Measurements from ENCODE around the gene LMO3.
"Not testable (repeated sequence)": the region's sequence is repeated elsewhere in the genome, so short reads cannot be mapped to it uniquely, and the experiment has no call there.

LMO3 gene

DNA sequence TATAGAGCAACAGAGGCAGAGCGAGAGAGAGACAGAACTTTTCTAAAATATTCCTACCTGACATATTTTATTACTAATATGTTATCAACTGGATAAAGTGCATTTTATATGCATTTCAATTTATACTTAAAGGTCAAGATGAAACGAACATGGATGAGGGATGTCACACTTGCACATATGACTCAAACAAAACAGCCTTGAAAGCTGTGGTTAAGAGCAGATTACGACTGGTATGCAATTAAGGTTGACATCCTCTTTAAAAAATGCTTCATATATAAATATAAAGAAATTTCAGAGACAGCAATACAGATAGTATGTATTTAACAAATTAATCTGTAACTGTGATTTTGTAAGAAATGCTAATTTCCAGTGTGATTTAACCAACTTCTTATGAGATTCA, 52.5 kb downstream of the LMO3 start:
- H3K4me1 ChIP-seq (ENCODE audit: control insufficient read depth, insufficient read depth, low read length), result peaks cover 24% of the 10 kb centered on the region
- H3K36me3 ChIP-seq (ENCODE audit: control insufficient read depth, insufficient read depth, low read length), result no peaks in the 10 kb centered on the region
- no peaks in the 10 kb centered on the region for H3K27me3 ChIP-seq (ENCODE audit: control insufficient read depth, insufficient read depth, low read length)
- H3K9me3 ChIP-seq (ENCODE audit: control insufficient read depth, insufficient read depth, low read length), result no peaks in the 10 kb centered on the region
- no peak overlapping the region for H3K27ac ChIP-seq (ENCODE audit: low read depth, low read length)
- H3K9ac ChIP-seq (ENCODE audit: low read depth, low read length), result no peak overlapping the region
- H3K4me3 ChIP-seq (ENCODE audit: low read depth, low read length), result no peak overlapping the region

DNA sequence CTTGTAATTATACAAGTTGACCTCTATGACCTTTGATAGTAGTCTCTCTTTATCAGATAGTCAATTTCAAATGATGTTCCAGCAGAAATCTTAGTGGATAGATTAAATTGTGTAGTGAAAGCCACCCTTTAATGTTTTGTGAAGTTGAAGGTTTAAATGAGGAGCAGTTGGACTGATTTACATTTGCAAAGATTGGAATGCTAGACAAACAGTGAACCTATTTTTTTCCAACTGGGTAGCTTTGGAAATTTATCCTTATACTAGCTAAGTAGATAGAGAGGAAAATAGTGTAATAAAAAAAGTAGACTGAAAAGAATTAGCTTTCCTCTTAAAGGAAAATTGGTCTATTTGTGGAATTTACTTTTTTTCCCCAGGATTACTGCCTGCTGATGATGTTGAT, 53.7 kb downstream of the LMO3 start:
- H3K4me3 ChIP-seq (ENCODE audit: low read depth, low read length), result no peak overlapping the region
- no peak overlapping the region for H3K27ac ChIP-seq (ENCODE audit: low read depth, low read length)
- H3K27me3 ChIP-seq (ENCODE audit: control insufficient read depth, insufficient read depth, low read length), result no peaks in the 10 kb centered on the region
- H3K36me3 ChIP-seq (ENCODE audit: control insufficient read depth, insufficient read depth, low read length), result no peaks in the 10 kb centered on the region
- no peaks in the 10 kb centered on the region for H3K9me3 ChIP-seq (ENCODE audit: control insufficient read depth, insufficient read depth, low read length)
- H3K9ac ChIP-seq (ENCODE audit: low read depth, low read length), result no peak overlapping the region
- H3K4me1 ChIP-seq (ENCODE audit: control insufficient read depth, insufficient read depth, low read length), result peaks cover 24% of the 10 kb centered on the region

DNA sequence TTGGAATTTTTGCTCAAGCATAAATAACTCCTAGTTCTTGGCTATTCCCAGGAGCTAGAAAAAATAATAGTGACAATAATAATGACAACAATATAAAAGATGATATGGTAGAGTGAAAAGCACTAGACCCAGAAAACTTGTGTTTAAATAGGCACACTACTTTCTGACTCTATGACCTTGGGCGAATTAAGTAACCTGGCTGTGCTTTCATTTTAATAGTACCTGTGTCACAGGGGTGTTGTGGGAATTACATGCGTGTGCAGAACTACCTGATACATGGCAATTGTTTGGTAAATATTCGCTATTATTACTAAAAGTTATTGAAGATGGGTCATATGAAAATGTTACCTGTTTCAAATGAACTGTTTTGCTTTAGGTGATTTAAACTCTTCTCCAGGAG, 60.1 kb downstream of the LMO3 start:
- Histone ChIP-seq H3K9ac (ENCODE audit: low read depth, low read length) (no peak overlapping the region), H3K27ac (ENCODE audit: low read depth, low read length) (no peak overlapping the region), H3K36me3 (ENCODE audit: control insufficient read depth, insufficient read depth, low read length) (no peaks in the 10 kb centered on the region), H3K4me1 (ENCODE audit: control insufficient read depth, insufficient read depth, low read length) (peaks cover 2% of the 10 kb centered on the region; the same call in 1 of the 2 replicates), H3K27me3 (ENCODE audit: control insufficient read depth, insufficient read depth, low read length) (no peaks in the 10 kb centered on the region), H3K9me3 (ENCODE audit: control insufficient read depth, insufficient read depth, low read length) (no peaks in the 10 kb centered on the region), H3K4me3 (ENCODE audit: low read depth, low read length) (no peak overlapping the region)

DNA sequence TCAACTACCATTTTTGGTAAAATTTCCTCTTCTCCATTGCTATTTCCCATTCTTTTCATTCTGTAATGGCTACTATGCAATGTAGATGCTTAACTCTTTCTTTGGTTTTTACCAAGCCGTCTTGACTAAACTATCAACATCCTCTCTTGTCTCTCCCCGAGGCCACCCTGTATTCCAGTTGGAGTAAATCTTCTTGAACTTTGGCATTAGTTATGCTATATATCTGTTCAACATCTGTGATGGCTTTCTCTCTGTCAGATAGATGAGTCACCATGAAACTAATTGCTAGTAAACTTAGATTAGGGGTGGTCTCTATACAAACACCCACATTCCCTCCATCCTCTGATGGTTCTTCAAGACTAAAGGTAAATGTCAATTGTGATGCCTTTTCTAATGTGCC, 63.4 kb downstream of the LMO3 start:
- Histone ChIP-seq H3K27me3 (ENCODE audit: control insufficient read depth, insufficient read depth, low read length) (no peaks in the 10 kb centered on the region), H3K4me3 (ENCODE audit: low read depth, low read length) (no peak overlapping the region), H3K4me1 (ENCODE audit: control insufficient read depth, insufficient read depth, low read length) (no peaks in the 10 kb centered on the region), H3K9ac (ENCODE audit: low read depth, low read length) (no peak overlapping the region), H3K36me3 (ENCODE audit: control insufficient read depth, insufficient read depth, low read length) (no peaks in the 10 kb centered on the region), H3K9me3 (ENCODE audit: control insufficient read depth, insufficient read depth, low read length) (peaks cover 8% of the 10 kb centered on the region), H3K27ac (ENCODE audit: low read depth, low read length) (no peak overlapping the region)

DNA sequence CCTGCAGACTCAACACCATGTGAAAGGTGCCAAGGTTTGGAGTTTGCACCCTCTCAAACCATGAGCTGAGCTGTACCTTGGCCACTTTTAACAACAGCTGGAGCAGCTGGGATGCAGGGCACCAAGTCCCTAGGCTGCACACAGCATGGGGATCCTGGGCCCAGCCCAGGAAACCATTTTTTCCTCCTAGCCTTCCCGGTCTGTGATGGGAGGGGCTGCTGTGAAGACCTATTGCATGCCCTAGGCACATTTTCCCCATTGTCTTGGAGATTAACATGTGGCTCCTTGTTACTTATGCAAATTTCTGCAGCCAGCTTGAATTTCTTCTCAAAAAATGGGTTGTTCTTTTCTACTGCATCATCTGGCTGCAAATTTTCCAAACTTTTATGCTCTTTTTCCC, 68.3 kb downstream of the LMO3 start:
- not testable (repeated sequence) for H3K36me3 ChIP-seq (ENCODE audit: control insufficient read depth, insufficient read depth, low read length); H3K4me1 ChIP-seq (ENCODE audit: control insufficient read depth, insufficient read depth, low read length); H3K9ac ChIP-seq (ENCODE audit: low read depth, low read length); H3K27me3 ChIP-seq (ENCODE audit: control insufficient read depth, insufficient read depth, low read length); H3K4me3 ChIP-seq (ENCODE audit: low read depth, low read length); H3K27ac ChIP-seq (ENCODE audit: low read depth, low read length)
- peaks cover 16% of the 10 kb centered on the region for H3K9me3 ChIP-seq (ENCODE audit: control insufficient read depth, insufficient read depth, low read length)

DNA sequence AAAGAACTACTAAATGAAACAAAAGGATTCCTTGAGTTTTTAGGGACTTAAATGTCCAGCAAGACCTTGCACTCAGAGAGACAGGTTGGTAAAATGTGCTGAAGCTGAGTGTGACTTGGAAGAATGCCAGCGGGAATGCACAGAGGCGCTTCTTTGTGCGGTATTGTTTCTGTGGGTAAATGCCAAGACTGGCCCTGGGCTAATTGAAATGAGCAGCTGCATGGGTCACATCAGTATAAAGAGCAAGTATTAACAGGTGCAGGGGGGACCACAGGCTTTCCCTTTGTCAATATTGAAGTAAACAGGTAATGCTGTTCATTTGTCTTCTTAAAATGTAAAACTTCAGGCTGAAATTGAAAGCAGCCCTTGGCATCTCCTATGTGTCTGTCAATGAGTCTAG, 74.3 kb downstream of the LMO3 start:
- Histone ChIP-seq H3K9ac (ENCODE audit: low read depth, low read length) (no peak overlapping the region), H3K27me3 (ENCODE audit: control insufficient read depth, insufficient read depth, low read length) (no peaks in the 10 kb centered on the region), H3K4me3 (ENCODE audit: low read depth, low read length) (no peak overlapping the region), H3K36me3 (ENCODE audit: control insufficient read depth, insufficient read depth, low read length) (no peaks in the 10 kb centered on the region), H3K27ac (ENCODE audit: low read depth, low read length) (no peak overlapping the region), H3K9me3 (ENCODE audit: control insufficient read depth, insufficient read depth, low read length) (no peaks in the 10 kb centered on the region), H3K4me1 (ENCODE audit: control insufficient read depth, insufficient read depth, low read length) (no peaks in the 10 kb centered on the region)

DNA sequence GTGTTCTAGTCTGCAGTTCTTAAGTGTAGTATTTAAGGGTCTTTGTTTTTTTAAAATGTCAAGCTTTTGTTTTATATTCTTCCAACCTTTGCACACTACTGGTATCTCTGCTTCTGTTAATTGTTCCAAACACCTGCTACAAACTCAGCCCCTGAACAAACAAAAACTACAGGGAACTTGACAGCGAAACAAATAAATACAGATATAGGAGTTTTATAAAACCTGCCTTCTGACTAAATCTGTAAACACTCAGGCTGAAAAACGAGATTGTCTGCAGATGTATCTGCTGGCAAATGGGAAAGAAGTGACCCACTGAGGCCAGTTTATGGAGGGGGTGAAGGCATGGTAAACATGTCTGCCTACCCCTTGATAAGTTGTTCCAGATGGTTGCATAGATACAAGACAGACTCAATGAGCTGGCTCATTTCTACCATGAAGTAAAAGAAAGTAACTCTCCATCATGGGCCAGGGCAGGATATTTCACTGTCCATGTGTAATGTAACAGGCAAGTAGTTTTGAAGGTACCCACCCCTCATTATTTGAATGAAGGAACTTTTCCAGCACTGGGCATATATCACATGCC, 75.6 kb downstream of the LMO3 start:
- H3K9me3 ChIP-seq (ENCODE audit: control insufficient read depth, insufficient read depth, low read length), result no peaks in the 10 kb centered on the region

DNA sequence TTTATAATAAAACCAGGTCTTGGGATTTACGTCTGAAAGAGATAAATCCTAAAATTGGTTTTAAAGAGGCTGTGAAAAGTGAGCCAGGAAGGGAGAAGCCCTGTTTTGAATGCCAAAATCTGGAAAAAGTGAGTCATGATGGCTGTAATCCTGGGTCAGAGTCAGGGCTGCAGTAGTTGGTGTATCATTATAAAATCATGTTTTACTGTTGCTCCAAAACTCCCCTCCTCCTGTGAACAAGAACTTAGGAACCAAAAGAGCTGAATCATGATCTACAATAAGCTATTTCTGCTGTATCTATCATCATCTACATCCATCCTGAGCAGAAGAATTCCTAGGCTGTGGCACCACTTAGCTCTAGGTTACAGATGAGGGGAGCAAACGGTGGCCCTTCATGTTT, 79.3 kb downstream of the LMO3 start:
- no peak overlapping the region for H3K27ac ChIP-seq (ENCODE audit: low read depth, low read length)
- no peaks in the 10 kb centered on the region for H3K9me3 ChIP-seq (ENCODE audit: control insufficient read depth, insufficient read depth, low read length)
- H3K4me3 ChIP-seq (ENCODE audit: low read depth, low read length), result no peak overlapping the region
- H3K9ac ChIP-seq (ENCODE audit: low read depth, low read length), result no peak overlapping the region
- no peaks in the 10 kb centered on the region for H3K36me3 ChIP-seq (ENCODE audit: control insufficient read depth, insufficient read depth, low read length)
- H3K27me3 ChIP-seq (ENCODE audit: control insufficient read depth, insufficient read depth, low read length), result no peaks in the 10 kb centered on the region
- H3K4me1 ChIP-seq (ENCODE audit: control insufficient read depth, insufficient read depth, low read length), result no peaks in the 10 kb centered on the region

More for the DNA sequence above, 75.6 kb downstream of the LMO3 start:
- Histone ChIP-seq H3K9ac (ENCODE audit: low read depth, low read length) (no peak overlapping the region), H3K27ac (ENCODE audit: low read depth, low read length) (no peak overlapping the region), H3K36me3 (ENCODE audit: control insufficient read depth, insufficient read depth, low read length) (no peaks in the 10 kb centered on the region), H3K4me3 (ENCODE audit: low read depth, low read length) (no peak overlapping the region), H3K4me1 (ENCODE audit: control insufficient read depth, insufficient read depth, low read length) (no peaks in the 10 kb centered on the region), H3K27me3 (ENCODE audit: control insufficient read depth, insufficient read depth, low read length) (no peaks in the 10 kb centered on the region)

DNA sequence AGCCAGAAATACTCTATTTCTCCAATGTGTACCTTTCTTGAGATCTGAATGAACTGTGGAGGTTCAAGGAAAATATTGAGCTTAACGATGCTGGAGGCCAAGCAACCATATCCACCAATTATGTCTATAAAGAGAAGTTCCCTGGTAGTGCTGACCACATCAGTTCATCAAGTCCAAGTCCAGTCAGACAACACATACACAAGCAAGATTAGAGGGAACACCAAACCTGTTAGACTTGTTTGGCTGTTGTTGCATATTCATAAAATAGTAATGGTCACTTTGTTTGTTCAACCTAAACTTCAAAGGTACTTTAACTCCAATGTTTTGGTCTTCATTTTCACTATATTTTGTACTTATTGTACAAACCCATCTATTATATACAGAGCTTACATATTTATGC, 81.6 kb downstream of the LMO3 start:
- H3K27me3 ChIP-seq (ENCODE audit: control insufficient read depth, insufficient read depth, low read length), result no peaks in the 10 kb centered on the region
- H3K4me1 ChIP-seq (ENCODE audit: control insufficient read depth, insufficient read depth, low read length), result no peaks in the 10 kb centered on the region
- H3K36me3 ChIP-seq (ENCODE audit: control insufficient read depth, insufficient read depth, low read length), result no peaks in the 10 kb centered on the region
- H3K27ac ChIP-seq (ENCODE audit: low read depth, low read length), result no peak overlapping the region
- H3K9ac ChIP-seq (ENCODE audit: low read depth, low read length), result no peak overlapping the region
- no peaks in the 10 kb centered on the region for H3K9me3 ChIP-seq (ENCODE audit: control insufficient read depth, insufficient read depth, low read length)
- H3K4me3 ChIP-seq (ENCODE audit: low read depth, low read length), result no peak overlapping the region

DNA sequence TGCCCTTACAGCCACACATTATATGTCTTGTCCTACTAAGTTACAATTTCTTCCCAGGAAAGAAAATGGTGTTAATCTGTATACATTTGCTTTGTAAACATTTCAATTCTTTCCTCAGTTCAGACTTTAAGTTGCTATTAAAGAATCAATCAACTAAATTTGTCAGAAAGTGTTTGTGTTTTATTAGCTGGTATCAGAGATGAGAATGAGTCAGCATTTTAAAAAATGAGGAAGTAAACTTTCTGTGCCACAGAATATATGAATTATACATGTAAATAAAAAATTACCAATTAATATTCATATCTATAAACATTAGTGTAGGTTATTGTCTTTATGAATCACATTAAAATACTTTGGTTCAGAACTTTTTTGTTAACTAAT, 82.0 kb downstream of the LMO3 start:
- Histone ChIP-seq H3K9ac (ENCODE audit: low read depth, low read length) (no peak overlapping the region), H3K4me1 (ENCODE audit: control insufficient read depth, insufficient read depth, low read length) (no peaks in the 10 kb centered on the region)

DNA sequence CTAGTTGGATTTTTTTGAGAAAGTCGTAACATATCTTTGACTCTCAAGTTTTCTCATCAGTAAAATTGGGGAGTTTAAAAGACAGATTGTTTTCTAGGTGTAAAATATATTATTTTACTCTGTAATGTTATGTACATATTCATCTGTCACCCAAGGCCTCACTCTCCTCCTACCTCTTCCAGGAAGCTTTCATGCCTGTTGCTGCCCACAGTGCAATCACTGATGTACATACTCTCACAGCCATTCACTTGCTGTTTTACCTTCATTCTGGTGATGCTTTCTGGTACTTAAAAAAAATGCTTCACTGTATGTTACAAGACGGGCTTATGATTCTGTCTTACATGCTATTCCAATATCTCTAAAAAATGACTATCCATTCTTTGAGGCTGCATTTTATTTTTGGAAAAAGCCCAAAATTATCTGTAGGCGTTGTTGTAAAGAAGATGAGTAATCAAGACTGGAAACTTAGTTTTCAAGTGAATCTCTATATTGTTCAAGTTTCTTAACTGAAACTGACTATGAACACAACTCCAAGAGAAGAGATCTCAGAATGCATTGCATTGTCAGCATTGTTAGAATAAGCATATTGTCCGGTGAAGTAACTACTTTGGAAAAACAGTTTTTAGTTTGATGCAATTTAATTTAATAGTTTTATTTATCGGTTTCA, 82.5 kb downstream of the LMO3 start:
- Histone ChIP-seq H3K4me3 (ENCODE audit: low read depth, low read length) (no peak overlapping the region), H3K4me1 (ENCODE audit: control insufficient read depth, insufficient read depth, low read length) (no peaks in the 10 kb centered on the region), H3K9me3 (ENCODE audit: control insufficient read depth, insufficient read depth, low read length) (no peaks in the 10 kb centered on the region), H3K27me3 (ENCODE audit: control insufficient read depth, insufficient read depth, low read length) (no peaks in the 10 kb centered on the region), H3K9ac (ENCODE audit: low read depth, low read length) (no peak overlapping the region), H3K36me3 (ENCODE audit: control insufficient read depth, insufficient read depth, low read length) (no peaks in the 10 kb centered on the region), H3K27ac (ENCODE audit: low read depth, low read length) (no peak overlapping the region)

More for the DNA sequence above, 82.0 kb downstream of the LMO3 start:
- Histone ChIP-seq H3K27me3 (ENCODE audit: control insufficient read depth, insufficient read depth, low read length) (no peaks in the 10 kb centered on the region), H3K27ac (ENCODE audit: low read depth, low read length) (no peak overlapping the region), H3K9me3 (ENCODE audit: control insufficient read depth, insufficient read depth, low read length) (no peaks in the 10 kb centered on the region), H3K36me3 (ENCODE audit: control insufficient read depth, insufficient read depth, low read length) (no peaks in the 10 kb centered on the region), H3K4me3 (ENCODE audit: low read depth, low read length) (no peak overlapping the region)

All from HUES48 (cell line).